VCaP (cell line): ENCODE measurements around the gene MYCBP2.

Experiments used
- H3K27ac ChIP-seq: fragments of 450-650 bp; 2 replicates; pipeline ENCODE4 v1.5.1; 2017
- TF ChIP-seq, protein P1 (sequence below): fragments of 450-650 bp; conservative IDR thresholded peaks from 2 replicates; pipeline ENCODE4 v1.5.1; 2017; ENCODE audit warnings: mild to moderate bottlenecking, moderate library complexity

Gene MYCBP2

DNA sequence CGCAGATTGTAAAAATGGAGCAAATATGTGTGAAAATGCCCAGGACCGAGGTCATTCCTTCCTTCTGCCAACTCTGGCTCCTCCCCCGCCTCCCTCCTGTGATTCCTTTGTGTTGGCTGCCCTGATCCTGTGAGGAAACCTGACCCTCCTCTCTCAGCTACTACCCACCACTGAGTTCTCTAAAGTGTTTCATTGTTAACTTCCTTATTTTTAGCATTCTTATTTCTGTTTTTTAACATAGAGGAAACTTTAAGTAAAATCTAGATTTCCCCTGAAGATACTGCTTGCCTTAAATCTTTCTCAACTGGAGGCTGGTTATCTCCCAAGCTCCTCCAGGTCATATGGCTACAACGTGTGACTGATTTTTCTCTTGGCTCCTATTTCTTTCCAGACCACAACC, 278.2 kb downstream of the MYCBP2 start:
- no peak overlapping the region for H3K27ac ChIP-seq

DNA sequence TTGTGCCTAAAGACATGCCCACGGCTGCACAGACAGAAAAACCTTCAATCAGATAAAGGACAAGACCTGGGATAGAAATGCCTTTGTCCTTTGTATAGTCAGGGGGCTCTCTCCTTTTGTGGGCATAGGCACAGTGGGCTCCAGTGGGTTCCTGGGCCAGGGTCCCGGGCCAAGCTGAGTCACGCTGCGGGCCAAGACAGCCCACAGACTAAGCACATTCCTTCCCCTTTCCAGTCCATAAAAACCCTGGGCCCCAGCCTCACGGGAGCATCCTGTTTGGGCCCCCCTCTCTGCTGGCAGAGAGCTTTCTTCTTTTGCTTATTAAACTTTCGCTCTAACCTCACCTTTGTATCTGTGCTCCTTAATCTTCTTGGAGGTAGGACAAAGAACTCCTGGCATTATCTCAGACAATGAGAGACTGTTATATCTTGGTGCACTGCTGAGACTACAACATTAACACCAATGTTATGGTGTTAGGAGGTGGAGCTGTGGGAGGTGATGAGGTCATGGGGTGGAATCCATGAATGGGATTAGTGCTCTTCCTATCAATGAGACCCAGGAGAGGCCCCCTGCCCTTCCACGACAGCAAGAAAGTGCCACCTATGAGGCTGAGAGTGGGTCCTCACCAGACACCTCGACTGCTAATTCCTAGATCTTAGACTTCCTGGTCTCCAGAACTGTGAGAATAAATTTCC, 279.1 kb downstream of the MYCBP2 start:
- TF ChIP-seq, protein P1, sequence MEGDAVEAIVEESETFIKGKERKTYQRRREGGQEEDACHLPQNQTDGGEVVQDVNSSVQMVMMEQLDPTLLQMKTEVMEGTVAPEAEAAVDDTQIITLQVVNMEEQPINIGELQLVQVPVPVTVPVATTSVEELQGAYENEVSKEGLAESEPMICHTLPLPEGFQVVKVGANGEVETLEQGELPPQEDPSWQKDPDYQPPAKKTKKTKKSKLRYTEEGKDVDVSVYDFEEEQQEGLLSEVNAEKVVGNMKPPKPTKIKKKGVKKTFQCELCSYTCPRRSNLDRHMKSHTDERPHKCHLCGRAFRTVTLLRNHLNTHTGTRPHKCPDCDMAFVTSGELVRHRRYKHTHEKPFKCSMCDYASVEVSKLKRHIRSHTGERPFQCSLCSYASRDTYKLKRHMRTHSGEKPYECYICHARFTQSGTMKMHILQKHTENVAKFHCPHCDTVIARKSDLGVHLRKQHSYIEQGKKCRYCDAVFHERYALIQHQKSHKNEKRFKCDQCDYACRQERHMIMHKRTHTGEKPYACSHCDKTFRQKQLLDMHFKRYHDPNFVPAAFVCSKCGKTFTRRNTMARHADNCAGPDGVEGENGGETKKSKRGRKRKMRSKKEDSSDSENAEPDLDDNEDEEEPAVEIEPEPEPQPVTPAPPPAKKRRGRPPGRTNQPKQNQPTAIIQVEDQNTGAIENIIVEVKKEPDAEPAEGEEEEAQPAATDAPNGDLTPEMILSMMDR: no peak
- H3K27ac ChIP-seq: no peak overlapping the region

More for the DNA sequence above, 278.2 kb downstream of the MYCBP2 start:
- TF ChIP-seq, protein P1: no peak

DNA sequence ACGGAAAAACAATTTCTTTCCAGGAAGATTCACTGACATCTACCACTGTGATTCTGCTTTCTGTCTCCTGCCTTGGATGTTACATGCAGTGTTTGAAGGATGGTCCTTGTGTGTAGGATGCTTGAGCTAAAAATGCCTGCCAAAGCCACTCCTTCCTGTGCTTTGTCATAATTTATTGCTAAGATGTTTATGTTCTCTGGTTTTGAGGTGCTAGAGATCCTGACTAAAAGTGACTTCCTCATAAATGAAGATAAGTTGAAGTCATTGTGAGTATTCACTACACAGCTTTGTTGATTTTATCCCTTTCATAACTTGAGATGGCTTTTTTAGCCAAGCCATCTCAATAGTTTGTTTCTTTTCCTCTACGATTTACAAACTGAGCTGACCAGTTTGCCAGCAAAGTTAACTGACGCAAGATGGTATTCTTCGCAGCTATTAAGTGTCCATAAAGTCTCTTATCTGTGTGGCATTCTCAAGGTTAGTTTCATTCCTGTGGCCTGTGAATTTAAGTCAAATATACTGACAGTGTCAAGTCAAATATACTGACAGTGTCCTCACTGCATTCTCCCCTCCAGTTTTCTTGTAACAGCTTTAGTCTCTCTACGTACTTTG, 284.2 kb downstream of the MYCBP2 start:
- TF ChIP-seq, protein P1: no peak
- H3K27ac ChIP-seq: peak overlapping the region; percentile 68

DNA sequence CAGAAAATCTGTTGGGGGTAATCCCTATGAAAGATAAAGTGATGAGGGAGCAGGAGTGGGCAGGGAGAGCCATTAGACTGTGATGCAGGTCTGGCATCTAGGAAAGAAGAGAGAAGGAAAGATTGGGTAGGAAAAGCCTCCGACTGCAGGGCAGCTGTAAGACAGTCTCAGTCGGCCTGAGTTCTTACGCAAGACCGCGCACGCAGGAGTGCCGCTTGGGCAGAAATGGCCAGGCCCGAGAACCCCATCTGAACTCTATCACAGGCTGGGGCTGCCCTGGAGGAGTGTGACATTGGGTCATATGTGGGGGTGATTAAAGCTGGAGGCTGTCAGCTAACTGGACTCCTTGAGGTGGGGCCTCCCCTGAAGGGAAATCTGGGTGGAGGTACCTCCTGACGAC, 286.1 kb downstream of the MYCBP2 start:
- TF ChIP-seq, protein P1: no peak
- no peak overlapping the region for H3K27ac ChIP-seq

DNA sequence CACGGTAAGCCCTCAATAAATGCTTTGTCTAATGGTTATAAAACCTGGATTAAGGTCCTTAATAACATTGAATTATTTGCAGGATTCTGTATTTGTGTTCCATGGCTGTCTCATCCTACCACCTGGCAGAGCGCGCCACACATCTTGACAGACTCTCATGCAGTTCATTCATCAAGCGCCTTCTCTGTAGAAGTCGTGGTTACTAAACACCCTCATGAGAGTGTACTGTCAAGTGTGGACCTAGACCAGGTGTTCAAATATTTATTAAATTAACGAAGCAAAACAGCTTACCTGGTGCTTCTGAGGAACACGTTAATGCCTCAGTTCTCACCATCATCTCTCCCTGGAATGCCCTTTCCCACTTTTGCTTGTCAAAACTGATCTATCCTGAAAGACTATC, 286.8 kb downstream of the MYCBP2 start:
- TF ChIP-seq, protein P1: no peak
- no peak overlapping the region for H3K27ac ChIP-seq

DNA sequence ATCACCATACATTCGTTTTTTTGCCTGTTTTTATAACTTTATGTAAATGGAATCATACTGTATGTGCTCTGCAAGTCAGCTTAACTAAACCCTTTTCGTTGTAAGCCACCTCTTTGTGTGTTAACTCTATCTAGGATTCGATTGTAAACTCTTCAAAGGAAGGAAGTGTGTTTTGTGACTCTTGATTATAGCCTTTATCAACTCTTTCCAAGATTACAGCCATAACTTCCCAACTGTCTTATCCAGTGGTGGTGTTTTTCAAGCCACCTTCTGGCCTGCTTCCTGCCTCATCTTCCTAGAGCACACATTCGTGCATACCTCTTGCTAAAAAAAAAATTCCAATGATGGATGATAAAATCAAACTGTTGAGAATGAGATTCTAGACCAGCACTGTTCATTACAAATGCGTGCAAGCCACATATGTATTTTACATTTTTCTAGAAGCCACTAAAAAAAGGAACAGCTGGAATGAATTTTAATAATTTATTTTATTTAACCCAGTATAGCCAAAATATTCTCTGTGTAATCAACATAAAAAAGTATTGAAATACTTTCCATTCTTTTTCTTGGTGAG, 287.9 kb downstream of the MYCBP2 start:
- TF ChIP-seq, protein P1: no peak
- no peak overlapping the region for H3K27ac ChIP-seq

DNA sequence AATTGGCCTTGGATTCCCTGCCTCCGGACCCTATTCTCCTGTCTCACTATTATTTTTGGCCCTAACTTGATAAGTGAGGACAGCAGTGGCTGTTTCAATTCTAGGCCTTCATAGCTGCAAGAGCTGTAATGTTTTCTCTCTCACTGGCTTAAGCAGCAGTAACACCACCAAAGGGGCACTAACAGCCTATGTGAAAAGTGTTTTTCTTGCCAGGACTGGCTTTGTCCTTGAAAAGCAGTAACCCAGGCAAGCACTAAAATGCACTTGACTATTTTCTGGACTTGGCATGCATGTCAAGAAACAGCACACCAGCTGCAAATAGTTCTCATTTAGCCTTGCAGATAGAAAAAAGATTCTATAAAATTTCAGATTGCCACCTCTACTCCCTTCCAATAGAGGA, 290.6 kb downstream of the MYCBP2 start:
- TF ChIP-seq, protein P1: no peak
- no peak overlapping the region for H3K27ac ChIP-seq
